K562 (cell line): ENCODE data around the gene OSCAR. TPM values are rescaled to one million over a fixed set of nuclear protein-coding genes. Genes with fewer than 3 reads are reported as not detected.
A peak's percentile ranks its signal among the peaks of the same experiment; 100 is the strongest.

Experiments
- ATAC-seq: fragments of 200-7000 bp; cut with Tn5 transposase; 3 replicates; pipeline ENCODE4 v1.9.1; 2020; ENCODE audit warnings: moderate library complexity
- BruUV-seq: library from RNA; stranded (reverse); fragments of 400-500 nt; replicated peaks from 2 replicates; lab custom pipeline; 2021; lab: Mats Ljungman, UMichigan
- CTCF ChIA-PET: fragments of 300-600 bp; formaldehyde crosslinking; extraction: SDS; loops from one replicate; lab custom pipeline; 2021; ENCODE audit warnings: low intra/inter-chr PET ratio; lab: Yijun Ruan, JAX
- POLR2A ChIA-PET: fragments of 300-600, 350-650 bp; sonication (Branson Sonifier 250); formaldehyde crosslinking; extraction: SDS; loops from one replicate; lab custom pipeline; 2021; ENCODE audit warnings: antibody characterized with exemption, inconsistent platforms; lab: Yijun Ruan, JAX
- DNase-seq, 4 experiments: peaks; one replicate each; pipeline versions ENCODE4 v3.0.0 to v3.0.0-alpha.2; 2011 to 2018; ENCODE audit warnings: low spot score in 3 of 4, mixed read lengths in 3 of 4; ENCODE audit errors: extremely low read depth in 1 of 4
- FAIRE-seq: peaks from 2 replicates; lab custom pipeline; 2011; peaks lifted over from hg19 to GRCh38; lab: Jason Lieb, UNC
- H2AFZ ChIP-seq: 2 replicates; pipeline ENCODE4 v1.6.0; 2011; ENCODE audit warnings: low read depth, low read length, control low read depth, inconsistent platforms
- H3K27ac ChIP-seq: fragments of 200-600 bp; 3 replicates; pipeline ENCODE4 v1.8.0; 2011; ENCODE audit warnings: low read depth, mild to moderate bottlenecking, control low read depth, inconsistent platforms, low read length, moderate library complexity, mixed read lengths; ENCODE audit errors: extremely low read depth
- H3K27me3 ChIP-seq, 2 experiments: fragments of 300-600 bp in 1 of 2; 2 replicates in 1 of 2; 3 replicates in 1 of 2; pipeline versions ENCODE4 v1.6.0 to v1.8.0; 2011; ENCODE audit warnings: inconsistent platforms in 2 of 2, low read length in 2 of 2, mild to moderate bottlenecking in 1 of 2, mixed read lengths in 1 of 2, moderate library complexity in 1 of 2; ENCODE audit not compliant: control insufficient read depth in 2 of 2, insufficient read depth in 2 of 2
- H3K36me3 ChIP-seq: fragments of 300-600 bp; 3 replicates; pipeline ENCODE4 v1.8.0; 2011; ENCODE audit warnings: mild to moderate bottlenecking, low read length, inconsistent platforms; ENCODE audit not compliant: control insufficient read depth, insufficient read depth
- H3K4me1 ChIP-seq, 2 experiments: fragments of 200-600 bp in 1 of 2; replicated peaks in 1 of 2; 2 replicates in 1 of 2; 3 replicates in 1 of 2; pipeline versions ENCODE4 v1.5.1 to v1.8.0; 2011; ENCODE audit warnings: inconsistent platforms in 2 of 2, low read length in 2 of 2, mild to moderate bottlenecking in 1 of 2, mixed read lengths in 1 of 2, moderate library complexity in 1 of 2; ENCODE audit not compliant: control insufficient read depth in 2 of 2, insufficient read depth in 2 of 2
- H3K4me2 ChIP-seq: 2 replicates; pipeline ENCODE4 v1.6.1; 2011; ENCODE audit warnings: low read length, control low read depth, inconsistent platforms, mixed read lengths; ENCODE audit not compliant: insufficient read depth
- H3K4me3 ChIP-seq: fragments of 200-600 bp; sonication (generic), shearing (Covaris generic); 2 replicates; pipeline ENCODE4 v1.5.1; 2016; ENCODE audit warnings: control low read depth, inconsistent platforms
- H3K79me2 ChIP-seq: fragments of 200-600 bp; 3 replicates; pipeline ENCODE4 v1.8.0; 2011; ENCODE audit warnings: low read length, inconsistent platforms; ENCODE audit not compliant: control insufficient read depth, insufficient read depth
- H3K9ac ChIP-seq, 2 experiments: 2 replicates each; pipeline versions ENCODE4 v1.6.0 to v1.6.1; 2011; ENCODE audit warnings: low read depth in 2 of 2, low read length in 2 of 2, control low read depth in 1 of 2, inconsistent platforms in 1 of 2, mild to moderate bottlenecking in 1 of 2, mixed read lengths in 1 of 2; ENCODE audit not compliant: insufficient read depth in 1 of 2
- H3K9me1 ChIP-seq: one replicate; pipeline ENCODE4 v1.6.0; 2011; ENCODE audit warnings: inconsistent platforms, mild to moderate bottlenecking, low read length, moderate library complexity; ENCODE audit not compliant: control insufficient read depth, insufficient read depth
- H3K9me3 ChIP-seq: replicated peaks from 2 replicates; pipeline ENCODE4 v1.5.1; 2011; ENCODE audit warnings: low read depth, low read length, inconsistent platforms; ENCODE audit not compliant: control insufficient read depth, insufficient read depth
- H4K20me1 ChIP-seq: replicated peaks from 2 replicates; pipeline ENCODE4 v1.6.1; 2011; ENCODE audit warnings: low read length, inconsistent platforms, mixed read lengths; ENCODE audit not compliant: control insufficient read depth, insufficient read depth
- C11orf30 ChIP-seq: fragments of 450-650 bp; IDR thresholded peaks from 2 replicates; pipeline ENCODE4 v1.6.1; 2016; ENCODE audit warnings: low read depth, mild to moderate bottlenecking
- FOXK2 ChIP-seq, 2 experiments: fragments of 450-650 bp; IDR thresholded peaks in 1 of 2; conservative IDR thresholded peaks in 1 of 2; 2 replicates each; pipeline ENCODE4 v1.6.1; 2016; ENCODE audit warnings: low read depth in 2 of 2, mild to moderate bottlenecking in 1 of 2
- KLF16 ChIP-seq: IDR thresholded peaks from 2 replicates; pipeline ENCODE4 v1.6.1; 2016; ENCODE audit warnings: antibody characterized with exemption
- RERE ChIP-seq: sonication (generic); formaldehyde crosslinking; IDR thresholded peaks from 2 replicates; pipeline ENCODE4 v1.8.0; 2023; ENCODE audit warnings: missing genetic modification reagents, mild to moderate bottlenecking, borderline replicate concordance
- ZNF583 ChIP-seq: fragments of 250-450 bp; sonication (Bioruptor Pico); IDR thresholded peaks from 2 replicates; pipeline ENCODE4 v1.4.0; 2020
- ZNF699 ChIP-seq: fragments of 250-450 bp; sonication (Bioruptor Pico); IDR thresholded peaks from 2 replicates; pipeline ENCODE4 v1.8.0; 2021; ENCODE audit warnings: mild to moderate bottlenecking, moderate library complexity; ENCODE audit not compliant: insufficient replicate concordance
- WGBS: fragments of 100-300 bp; shearing (Covaris generic); methylation state at CpG from one replicate; pipeline ENCODE4 v1.1.6; 2016; ENCODE audit warnings: low coverage, mixed read lengths; ENCODE audit not compliant: insufficient coverage; ENCODE audit errors: missing lambda C conversion rate; 5-methylcytosine and 5-hydroxymethylcytosine counted together
- in situ Hi-C: fragments of 300-500 bp; cut with MboI; formaldehyde crosslinking; loops from 4 replicates; pipeline ENCODE4 v1.15.0; 2018; ENCODE audit warnings: inconsistent platforms, mixed read lengths
- intact Hi-C: fragments of 100-400 bp; cut with micrococcal nuclease; formaldehyde crosslinking; loops from 2 replicates; pipeline ENCODE4 v1.14.2; 2022
- polyA plus RNA-seq, 8 experiments: library from polyadenylated mRNA; depleted of rRNA in 4 of 8; stranded (reverse) in 5 of 8; unstranded in 3 of 8; fragments of >200 nt; fragmentation: Nextera tagmentation in 2 of 8; fragmentation: Illumina TruSeq in 1 of 8; extraction: Ambion mirVana in 2 of 8; extraction: Trizol in 1 of 8; gene quantifications; 2 replicates each; pipeline versions ENCODE4 v1.2.1 to v1.2.3, GENCODE V29; 2011 to 2014; ENCODE audit warnings: inconsistent platforms in 1 of 8, missing spikeins in 1 of 8
- total RNA-seq, 7 experiments: library from RNA; depleted of rRNA in 6 of 7; stranded (reverse); fragments of >200 nt in 6 of 7; fragmentation: Illumina TruSeq in 2 of 7; extraction: Trizol in 2 of 7; gene quantifications; 2 replicates each; pipeline versions ENCODE4 v1.2.1 to v1.2.3, GENCODE V29; 2011 to 2021; ENCODE audit warnings: low replicate concordance in 1 of 7
- TF ChIP-seq, protein P1 (sequence below): fragments of 250-450 bp; sonication (Bioruptor Pico); IDR thresholded peaks from 2 replicates; pipeline ENCODE4 v1.4.0; 2020; ENCODE audit warnings: mild to moderate bottlenecking, moderate library complexity, borderline replicate concordance
- TF ChIP-seq, protein P2 (sequence below): IDR thresholded peaks from 2 replicates; pipeline ENCODE4 v1.6.1; 2012; ENCODE audit warnings: low read depth, low read length, improper control_type of control experiment, borderline replicate concordance

Gene OSCAR
- total and polyA plus RNA-seq, 9 of the 15 experiments (the other 6 are each of a cell fraction or from before 2014, with no cell fraction given) = 0.09 to 0.62 (median 0.13) TPM; not detected in 5

DNA sequence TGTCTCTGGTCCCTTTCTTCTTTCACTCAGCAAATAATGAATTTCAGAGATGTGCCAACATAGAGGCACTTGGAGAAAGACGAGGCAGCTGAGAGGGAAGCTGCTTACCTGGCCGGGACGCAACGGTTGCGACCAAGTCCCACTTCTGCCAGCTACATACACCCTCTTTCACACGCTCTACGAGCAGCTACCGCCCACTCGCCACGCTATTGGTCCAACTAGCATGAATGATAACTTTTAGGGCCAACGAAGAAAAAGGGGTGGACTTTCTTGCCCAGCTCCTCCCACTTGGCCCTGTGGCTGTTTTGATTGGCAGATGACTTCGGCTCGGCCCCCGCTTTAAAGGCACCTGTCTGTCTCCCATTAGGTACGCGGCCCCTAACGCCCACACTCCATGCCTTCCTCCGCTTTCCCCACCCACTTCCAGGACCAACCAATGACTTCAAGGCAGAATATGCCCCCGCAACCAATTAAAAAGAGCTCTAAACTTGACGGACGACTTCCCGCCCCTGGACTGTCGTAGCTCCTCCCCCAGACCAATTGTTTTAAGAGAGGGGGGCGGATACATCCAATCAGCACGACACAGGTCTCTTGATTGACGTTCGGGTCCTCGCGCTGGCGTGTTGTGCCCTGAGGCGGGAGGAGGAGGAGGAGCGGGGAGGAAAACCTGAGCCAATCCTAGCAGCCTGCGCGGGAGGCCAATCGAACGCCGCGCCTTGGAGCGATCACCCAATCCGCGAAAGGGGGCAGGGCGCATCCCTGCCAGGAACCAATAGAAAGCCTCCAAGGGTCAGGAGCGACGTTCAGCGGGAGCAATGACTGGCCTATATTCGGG lies 36.5 kb upstream of the OSCAR start:
- WGBS = under 1% methylated on average over 39 of the region's 46 CpGs
- POLR2A ChIA-PET = interaction anchor here (0.6 to 3.1 kb wide), 20 partner anchors 12 to 985 kb away, joined by 3 to 29 read pairs (median 5); partner anchors contain the start of genes LENG1, LILRB5, MBOAT7 and PRPF31
- Histone ChIP-seq H4K20me1 (peaks cover 19% of the 10 kb centered on the region), H3K4me2 (peak overlapping the region; percentile 100), H3K79me2 (peaks cover 45% of the 10 kb centered on the region), H3K9ac (peak overlapping the region; percentile 97), H3K9me3 (no peaks in the 10 kb centered on the region), H3K9me1 (peaks cover 16% of the 10 kb centered on the region), H3K27me3 (no peaks in the 10 kb centered on the region), H3K36me3 (peaks cover 34% of the 10 kb centered on the region), H3K4me1 (peaks cover 14 to 23% of the 10 kb centered on the region in 2 experiments; a peak in 4 of 5 replicates), H3K27ac (peak overlapping the region; percentile 97), H3K4me3 (peak overlapping the region; percentile 93), H2AFZ (peak overlapping the region; percentile 92)
- BruUV-seq = no TSS peak
- DNase-seq = peak; percentile 94 to 100 (median 97)
- CTCF ChIA-PET = no interaction called here
- FAIRE-seq = peak; percentile 100
- ATAC-seq = peak; percentile 95
- intact Hi-C loops (loop anchor here (1.0 to 2.0 kb wide), 3 partner anchors 22 to 64 kb away; partner anchors contain the start of genes LENG1, PRPF31, RPS9 and TFPT), in situ Hi-C loops (no loop called here)
- TF ChIP-seq ZNF583 (no peak), KLF16 (peak; percentile 52; the same call in 1 of the 2 replicates), RERE (CRISPR knock-in tag) (no peak), C11orf30 (0 out of 2 replicates have a peak, but pooled peaks have one; percentile 69), ZNF699 (CRISPR knock-in tag) (no peak), FOXK2 (conservative IDR thresholded peaks at IDR 0.05 in 1 of 2, IDR thresholded peaks at IDR 0.05 in 1 of 2; ENCODE audit: low read depth in 2 of 2) (peak; percentile 89 to 96)
- TF ChIP-seq, protein P1, sequence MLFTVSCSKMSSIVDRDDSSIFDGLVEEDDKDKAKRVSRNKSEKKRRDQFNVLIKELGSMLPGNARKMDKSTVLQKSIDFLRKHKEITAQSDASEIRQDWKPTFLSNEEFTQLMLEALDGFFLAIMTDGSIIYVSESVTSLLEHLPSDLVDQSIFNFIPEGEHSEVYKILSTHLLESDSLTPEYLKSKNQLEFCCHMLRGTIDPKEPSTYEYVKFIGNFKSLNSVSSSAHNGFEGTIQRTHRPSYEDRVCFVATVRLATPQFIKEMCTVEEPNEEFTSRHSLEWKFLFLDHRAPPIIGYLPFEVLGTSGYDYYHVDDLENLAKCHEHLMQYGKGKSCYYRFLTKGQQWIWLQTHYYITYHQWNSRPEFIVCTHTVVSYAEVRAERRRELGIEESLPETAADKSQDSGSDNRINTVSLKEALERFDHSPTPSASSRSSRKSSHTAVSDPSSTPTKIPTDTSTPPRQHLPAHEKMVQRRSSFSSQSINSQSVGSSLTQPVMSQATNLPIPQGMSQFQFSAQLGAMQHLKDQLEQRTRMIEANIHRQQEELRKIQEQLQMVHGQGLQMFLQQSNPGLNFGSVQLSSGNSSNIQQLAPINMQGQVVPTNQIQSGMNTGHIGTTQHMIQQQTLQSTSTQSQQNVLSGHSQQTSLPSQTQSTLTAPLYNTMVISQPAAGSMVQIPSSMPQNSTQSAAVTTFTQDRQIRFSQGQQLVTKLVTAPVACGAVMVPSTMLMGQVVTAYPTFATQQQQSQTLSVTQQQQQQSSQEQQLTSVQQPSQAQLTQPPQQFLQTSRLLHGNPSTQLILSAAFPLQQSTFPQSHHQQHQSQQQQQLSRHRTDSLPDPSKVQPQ (CRISPR knock-in tag) = no peak
- TF ChIP-seq, protein P2, sequence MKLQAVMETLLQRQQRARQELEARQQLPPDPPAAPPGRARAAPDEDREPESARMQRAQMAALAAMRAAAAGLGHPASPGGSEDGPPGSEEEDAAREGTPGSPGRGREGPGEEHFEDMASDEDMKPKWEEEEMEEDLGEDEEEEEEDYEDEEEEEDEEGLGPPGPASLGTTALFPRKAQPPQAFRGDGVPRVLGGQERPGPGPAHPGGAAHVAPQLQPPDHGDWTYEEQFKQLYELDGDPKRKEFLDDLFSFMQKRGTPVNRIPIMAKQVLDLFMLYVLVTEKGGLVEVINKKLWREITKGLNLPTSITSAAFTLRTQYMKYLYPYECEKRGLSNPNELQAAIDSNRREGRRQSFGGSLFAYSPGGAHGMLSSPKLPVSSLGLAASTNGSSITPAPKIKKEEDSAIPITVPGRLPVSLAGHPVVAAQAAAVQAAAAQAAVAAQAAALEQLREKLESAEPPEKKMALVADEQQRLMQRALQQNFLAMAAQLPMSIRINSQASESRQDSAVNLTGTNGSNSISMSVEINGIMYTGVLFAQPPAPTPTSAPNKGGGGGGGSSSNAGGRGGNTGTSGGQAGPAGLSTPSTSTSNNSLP = 0 out of 2 replicates have a peak, but pooled peaks have one; percentile 27
